Activated T-helper 2 cell treated with anti-CD3 and anti-CD28 coated beads, Interferon-gamma antibody, Interleukin-2, Interleukin-4, amounts not matched to agents 10 μg/mL and 5 μg/mL and 100 μg/mL, durations not matched to agents 14 hours and 24 hours and 36 hours (primary cell): Measurements from ENCODE around the gene SLC17A9. TPM values are rescaled to one million over a fixed set of nuclear protein-coding genes. Genes with fewer than 3 reads are reported as not detected.
"Not testable (repeated sequence)": the region's sequence is repeated elsewhere in the genome, so short reads cannot be mapped to it uniquely, and the experiment has no call there.

ENCODE experiments used
- DNase-seq: peaks from one replicate; pipeline ENCODE4 v3.0.0; 2021; ENCODE audit warnings: low spot score
- H3K27ac Mint-ChIP-seq: one replicate; pipeline ENCODE4 v1.8.0; 2021; ENCODE audit warnings: mixed read lengths
- H3K27me3 Mint-ChIP-seq: one replicate; pipeline ENCODE4 v1.8.0; 2021; ENCODE audit warnings: low read depth, mixed read lengths
- H3K36me3 Mint-ChIP-seq: one replicate; pipeline ENCODE4 v1.8.0; 2021; ENCODE audit warnings: low read depth, mixed read lengths
- H3K4me1 Mint-ChIP-seq: one replicate; pipeline ENCODE4 v1.8.0; 2021; ENCODE audit warnings: low read depth, mixed read lengths
- H3K4me3 Mint-ChIP-seq: one replicate; pipeline ENCODE4 v1.8.0; 2021; ENCODE audit warnings: low read depth, mild to moderate bottlenecking, moderate library complexity, mixed read lengths
- H3K9me3 Mint-ChIP-seq: one replicate; pipeline ENCODE4 v1.8.0; 2021; ENCODE audit warnings: mixed read lengths
- intact Hi-C: fragments of 100-400 bp; cut with micrococcal nuclease; formaldehyde crosslinking; loops from one replicate; pipeline ENCODE4 v1.15.1; 2023
- total RNA-seq: library from RNA; stranded (reverse); gene quantifications from 2 replicates; pipeline ENCODE4 v1.2.3, GENCODE V29; 2022

SLC17A9 gene
- total RNA-seq, 1 donor from 2014 or later: 21.4 TPM

DNA sequence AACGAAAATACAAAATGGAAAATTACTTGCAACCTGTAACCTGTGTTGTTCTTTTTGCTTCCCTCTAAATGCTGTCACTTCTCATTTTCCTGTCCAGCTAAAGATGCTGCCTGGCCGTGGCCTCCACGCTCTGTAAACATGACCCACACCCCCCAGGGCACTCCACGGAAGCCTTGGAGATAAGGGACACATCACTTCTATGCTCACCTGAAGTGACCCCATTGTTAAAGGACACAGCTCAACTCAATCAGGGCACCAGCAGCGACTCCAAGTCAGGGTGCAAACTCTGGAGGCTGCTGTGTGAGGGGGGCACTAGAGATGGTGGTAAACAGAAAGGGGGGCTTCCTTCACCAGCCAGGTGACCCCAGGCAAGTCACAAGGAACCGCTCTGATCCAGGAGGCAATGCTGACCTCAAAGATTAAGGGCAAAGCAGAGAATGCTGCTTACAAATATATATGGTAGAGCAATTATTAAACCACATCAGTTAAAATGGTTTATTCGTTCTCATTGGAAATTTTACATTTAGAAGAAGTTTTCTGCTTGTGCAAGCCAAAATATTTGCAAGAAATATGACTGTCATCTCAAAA lies 39.4 kb upstream of the SLC17A9 start:
- no peak for DNase-seq
- H3K27ac Mint-ChIP-seq: no peak overlapping the region
- peaks cover 32% of the 10 kb centered on the region for H3K4me1 Mint-ChIP-seq
- peaks cover 66% of the 10 kb centered on the region for H3K36me3 Mint-ChIP-seq
- no peak overlapping the region for H3K4me3 Mint-ChIP-seq
- H3K9me3 Mint-ChIP-seq: no peaks in the 10 kb centered on the region
- intact Hi-C loops: no loop called here
- no peaks in the 10 kb centered on the region for H3K27me3 Mint-ChIP-seq

DNA sequence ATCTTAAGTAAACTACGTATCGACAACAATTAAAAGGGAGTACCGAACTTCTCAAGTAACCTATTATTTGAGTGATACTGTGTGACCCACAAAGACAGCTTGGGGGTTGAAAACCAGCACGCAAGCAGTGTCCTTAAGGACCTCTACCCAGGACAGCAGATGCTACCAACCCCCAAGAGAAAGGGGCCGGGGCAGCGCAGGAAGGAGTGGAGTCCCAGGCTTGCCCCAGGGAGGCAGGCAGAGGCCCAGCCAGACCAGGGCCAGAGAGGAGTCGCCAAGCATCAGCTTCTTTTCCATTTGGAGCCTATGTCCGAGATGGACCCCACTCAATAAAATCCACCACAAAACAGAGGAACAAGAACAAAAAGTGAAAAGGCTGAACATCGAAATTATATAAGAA lies 38.1 kb upstream of the SLC17A9 start:
- Mint-ChIP-seq H3K9me3 (no peaks in the 10 kb centered on the region), H3K4me1 (peaks cover 43% of the 10 kb centered on the region), H3K27me3 (no peaks in the 10 kb centered on the region), H3K27ac (peak overlapping the region; percentile 28), H3K36me3 (peaks cover 58% of the 10 kb centered on the region), H3K4me3 (no peak overlapping the region)
- intact Hi-C loops: no loop called here
- no peak for DNase-seq

DNA sequence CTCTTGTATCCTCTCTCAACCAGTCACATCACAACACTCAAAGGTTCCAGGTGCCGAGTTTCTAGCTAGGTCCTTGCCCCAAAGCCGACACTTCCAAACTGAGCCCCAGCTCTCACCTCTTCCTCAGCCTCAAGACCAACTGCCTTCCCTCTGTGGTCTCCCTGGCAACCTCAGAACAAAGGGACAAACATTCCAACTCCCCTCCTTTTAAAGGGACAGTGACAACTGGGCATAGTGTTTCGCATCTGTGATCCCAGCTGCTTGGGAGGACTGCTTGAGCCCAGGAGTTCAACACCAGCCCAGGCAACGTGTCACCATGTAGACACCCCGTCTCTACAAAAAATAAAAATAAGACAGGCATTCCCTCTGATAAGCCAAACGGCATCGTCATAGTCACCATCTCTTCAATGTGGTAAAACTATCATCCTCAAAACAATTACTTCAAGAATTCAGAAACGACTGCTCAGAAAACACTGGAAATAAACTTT lies 37.5 kb upstream of the SLC17A9 start:
- Mint-ChIP-seq H3K36me3 (peaks cover 53% of the 10 kb centered on the region), H3K27me3 (no peaks in the 10 kb centered on the region), H3K27ac (peak overlapping the region; percentile 67), H3K4me3 (peak overlapping the region; percentile 15), H3K4me1 (peaks cover 49% of the 10 kb centered on the region), H3K9me3 (no peaks in the 10 kb centered on the region)
- no peak for DNase-seq
- intact Hi-C loops: no loop called here

DNA sequence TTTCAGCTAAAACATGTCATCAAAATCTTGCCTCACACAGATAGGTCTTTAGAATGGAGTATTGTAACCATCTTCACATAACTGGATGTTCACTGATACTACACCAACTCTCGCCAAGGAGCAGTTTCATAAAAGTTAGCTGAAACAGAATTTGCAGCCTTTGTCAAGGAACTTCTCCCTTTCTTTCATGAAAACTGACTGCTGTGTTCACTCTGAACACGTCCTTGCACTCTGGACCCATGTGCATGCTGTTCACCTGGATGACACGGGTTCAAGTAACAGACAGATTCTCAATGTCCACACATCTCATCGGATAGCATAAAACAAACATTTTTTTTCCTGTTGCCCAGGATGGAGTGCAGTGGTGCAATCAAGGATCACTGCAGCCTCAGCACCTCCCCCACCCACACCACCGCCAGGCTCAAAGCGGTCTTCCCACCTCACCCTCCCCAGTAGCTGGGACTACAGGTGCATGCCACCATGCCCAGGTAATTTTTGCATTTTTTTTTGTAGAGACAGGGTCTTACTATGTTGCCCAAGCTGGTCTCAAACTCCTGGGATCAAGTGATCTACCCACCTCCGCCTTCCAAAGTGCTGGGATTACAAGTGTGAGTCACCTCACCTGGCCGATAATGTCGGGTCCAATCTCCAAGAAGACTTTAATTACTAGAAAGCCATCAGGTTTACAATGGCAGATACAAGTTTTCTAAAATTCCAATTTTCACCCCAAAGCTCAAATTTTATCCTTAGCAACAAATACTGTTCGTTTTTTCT lies 35.6 kb upstream of the SLC17A9 start:
- intact Hi-C loops: no loop called here
- Mint-ChIP-seq H3K36me3 (peaks cover 40% of the 10 kb centered on the region), H3K9me3 (no peaks in the 10 kb centered on the region), H3K27me3 (no peaks in the 10 kb centered on the region), H3K27ac (peak overlapping the region; percentile 35), H3K4me1 (peaks cover 59% of the 10 kb centered on the region), H3K4me3 (peak overlapping the region; percentile 37)
- no peak for DNase-seq

DNA sequence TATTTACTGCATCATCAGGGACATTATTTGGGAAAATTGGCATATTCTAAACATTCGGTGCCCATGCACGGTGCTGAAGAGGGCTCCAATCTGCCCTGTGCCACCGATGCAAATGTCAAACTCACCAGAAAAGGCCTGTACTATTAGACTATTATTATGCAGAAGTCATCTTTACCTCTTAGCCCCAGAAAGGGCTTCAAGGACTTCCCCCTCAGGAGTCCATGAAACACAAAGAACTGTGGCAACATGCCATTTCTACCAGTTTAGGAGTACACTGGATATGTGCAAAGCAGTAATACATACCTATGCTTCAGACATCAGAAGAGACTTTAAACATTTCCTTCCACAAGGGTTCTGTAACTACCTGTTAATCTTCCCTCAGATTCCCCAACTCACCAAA lies 34.8 kb upstream of the SLC17A9 start:
- intact Hi-C loops: loop anchor here (2.0 kb wide), 1 partner anchor 19 kb away; no protein-coding TSS in a partner anchor
- peak overlapping the region; percentile 84 for H3K27ac Mint-ChIP-seq

DNA sequence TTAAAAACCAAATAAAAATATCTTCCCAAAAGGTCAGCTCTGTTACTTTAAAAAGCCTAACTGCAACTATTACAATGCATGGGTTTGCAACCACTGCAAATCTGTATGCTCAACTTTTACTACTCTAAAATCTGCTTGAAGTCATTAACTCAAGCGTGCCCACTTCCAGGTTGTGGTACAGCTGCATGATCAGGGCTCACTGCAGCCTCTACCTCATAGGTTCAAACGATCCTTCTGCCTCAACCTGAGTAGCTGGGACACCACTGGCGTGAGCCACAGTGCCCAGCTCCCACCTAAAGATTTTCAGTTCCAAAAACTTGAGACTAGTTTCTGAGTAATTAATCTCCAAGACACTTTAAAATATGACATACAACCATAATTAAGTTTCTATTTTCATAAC lies 34.4 kb upstream of the SLC17A9 start:
- intact Hi-C loops: loop anchor here (2.0 kb wide), 1 partner anchor 19 kb away; no protein-coding TSS in a partner anchor
- H3K36me3 Mint-ChIP-seq: peaks cover 36% of the 10 kb centered on the region
- no peaks in the 10 kb centered on the region for H3K9me3 Mint-ChIP-seq
- H3K27ac Mint-ChIP-seq: peak overlapping the region; percentile 84
- peak overlapping the region; percentile 66 for H3K4me3 Mint-ChIP-seq
- H3K4me1 Mint-ChIP-seq: peaks cover 67% of the 10 kb centered on the region
- H3K27me3 Mint-ChIP-seq: no peaks in the 10 kb centered on the region
- no peak for DNase-seq

More for the DNA sequence above, 34.8 kb upstream of the SLC17A9 start:
- H3K27me3 Mint-ChIP-seq: no peaks in the 10 kb centered on the region
- peak overlapping the region; percentile 66 for H3K4me3 Mint-ChIP-seq
- peaks cover 38% of the 10 kb centered on the region for H3K36me3 Mint-ChIP-seq
- DNase-seq: no peak
- H3K4me1 Mint-ChIP-seq: peaks cover 65% of the 10 kb centered on the region
- H3K9me3 Mint-ChIP-seq: no peaks in the 10 kb centered on the region

DNA sequence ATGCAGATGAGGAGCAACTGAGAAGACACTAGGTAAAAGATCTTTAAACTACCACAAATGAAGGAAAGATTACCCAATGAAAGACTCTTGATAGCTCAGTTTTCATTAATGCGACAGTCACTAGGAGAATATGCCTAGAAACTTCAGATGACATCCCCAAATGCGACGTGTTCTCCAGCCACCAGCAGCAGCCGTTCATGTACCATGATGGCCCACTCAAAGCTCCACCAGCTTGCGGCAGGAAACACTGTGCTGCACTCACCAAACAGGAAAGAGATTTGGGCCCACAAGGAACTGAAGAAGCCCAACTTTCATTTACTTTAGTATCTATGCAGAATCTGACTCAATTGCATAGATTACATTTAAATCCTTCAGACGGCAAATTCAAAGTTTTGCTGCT lies 33.7 kb upstream of the SLC17A9 start:
- Mint-ChIP-seq H3K4me1 (peaks cover 67% of the 10 kb centered on the region), H3K27me3 (no peaks in the 10 kb centered on the region), H3K4me3 (peak overlapping the region; percentile 66), H3K36me3 (peaks cover 31% of the 10 kb centered on the region), H3K27ac (peak overlapping the region; percentile 84), H3K9me3 (no peaks in the 10 kb centered on the region)
- peak; percentile 54 for DNase-seq
- intact Hi-C loops: loop anchor here (2.0 kb wide), 1 partner anchor 18 kb away; no protein-coding TSS in a partner anchor

DNA sequence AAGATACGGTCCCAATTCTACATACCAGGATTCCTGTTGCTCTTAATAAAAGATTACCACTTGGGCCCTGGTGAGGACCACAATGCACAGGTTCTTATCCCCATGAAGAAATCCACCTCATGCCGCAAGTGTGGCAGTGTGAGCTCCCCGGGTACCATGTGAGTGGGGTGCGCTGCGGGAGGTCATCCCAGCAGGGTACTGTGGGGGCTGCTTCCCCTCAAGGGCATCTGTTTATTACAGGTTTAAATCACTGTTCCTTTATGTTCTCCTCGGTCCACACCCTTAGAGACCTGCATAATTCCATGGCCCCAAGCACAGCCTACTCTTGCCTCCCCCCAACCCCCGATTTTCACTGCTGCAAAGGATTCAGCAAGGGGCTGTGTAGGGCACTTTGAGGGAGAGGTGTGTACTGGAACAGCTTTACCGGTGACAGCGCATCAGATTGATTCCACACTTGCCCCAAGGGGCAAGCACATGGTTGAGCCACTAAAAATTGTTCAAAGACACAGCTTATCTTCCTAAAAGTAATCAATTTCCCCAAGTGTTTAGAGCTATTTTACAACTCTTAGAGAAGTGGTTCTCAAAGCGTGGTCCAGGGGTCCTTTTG lies 32.4 kb upstream of the SLC17A9 start:
- Mint-ChIP-seq H3K27ac (peak overlapping the region; percentile 84), H3K9me3 (no peaks in the 10 kb centered on the region)

DNA sequence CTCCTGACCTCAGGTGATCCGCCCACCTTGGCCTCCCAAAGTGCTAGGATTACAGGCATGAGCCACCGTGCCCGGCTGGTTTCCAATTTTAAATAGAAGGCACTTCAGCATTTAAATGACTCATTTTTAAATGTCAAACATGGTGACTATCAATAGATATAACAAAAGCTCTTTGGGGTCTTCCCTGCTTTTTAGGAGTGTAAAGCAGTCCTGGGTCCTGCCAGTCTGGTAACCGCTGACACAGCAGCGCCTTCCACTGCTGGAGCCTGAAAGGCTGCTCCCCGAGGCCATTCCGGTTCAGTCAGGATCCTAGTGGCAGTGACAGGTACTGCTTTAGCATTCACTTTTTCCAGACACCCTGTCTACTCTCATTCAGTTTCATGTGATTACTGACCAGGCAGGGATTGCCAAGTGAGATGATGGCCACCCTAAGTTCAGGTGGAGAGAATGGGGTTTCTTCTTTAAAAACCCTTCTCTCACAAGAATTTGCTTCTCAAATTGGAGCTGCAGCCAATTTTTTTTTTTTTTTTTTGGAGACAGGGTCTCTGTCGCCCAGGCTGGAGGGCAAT lies 31.3 kb upstream of the SLC17A9 start:
- H3K9me3 Mint-ChIP-seq: no peaks in the 10 kb centered on the region
- no peaks in the 10 kb centered on the region for H3K27me3 Mint-ChIP-seq
- intact Hi-C loops: loop anchor here (1.0 kb wide), 1 partner anchor 21 kb away; no protein-coding TSS in a partner anchor
- DNase-seq: peak; percentile 45
- H3K36me3 Mint-ChIP-seq: peaks cover 41% of the 10 kb centered on the region
- H3K27ac Mint-ChIP-seq: peak overlapping the region; percentile 86
- peaks cover 65% of the 10 kb centered on the region for H3K4me1 Mint-ChIP-seq
- H3K4me3 Mint-ChIP-seq: peak overlapping the region; percentile 61

More for the DNA sequence above, 32.4 kb upstream of the SLC17A9 start:
- no peak for DNase-seq
- intact Hi-C loops: no loop called here
- Mint-ChIP-seq H3K4me1 (peaks cover 71% of the 10 kb centered on the region), H3K27me3 (no peaks in the 10 kb centered on the region), H3K4me3 (peak overlapping the region; percentile 66), H3K36me3 (peaks cover 36% of the 10 kb centered on the region)

DNA sequence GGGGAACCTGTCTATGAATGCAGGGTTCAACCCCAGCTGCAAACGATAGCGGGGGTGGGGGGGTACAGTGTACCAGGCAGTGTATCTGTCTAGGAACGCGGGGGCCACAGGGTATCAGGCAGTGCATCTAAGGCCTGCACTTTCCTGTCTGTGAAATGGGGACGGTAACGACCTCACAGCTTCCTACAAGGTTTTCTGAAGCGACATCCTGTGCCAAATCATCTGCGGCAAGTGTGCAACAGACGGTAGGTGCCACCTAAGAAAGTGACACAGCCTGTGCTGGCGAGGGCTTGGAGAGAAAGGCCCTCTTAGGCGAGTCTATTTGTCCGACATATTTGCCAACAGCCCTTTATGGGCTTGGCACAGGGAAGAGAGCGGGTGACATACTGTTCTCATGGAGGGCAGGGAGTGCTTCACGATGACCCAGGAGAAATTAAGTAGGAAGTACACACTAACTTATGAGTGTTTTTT lies 30.0 kb upstream of the SLC17A9 start:
- Mint-ChIP-seq H3K27ac (peak overlapping the region; percentile 86), H3K9me3 (no peaks in the 10 kb centered on the region), H3K36me3 (peaks cover 33% of the 10 kb centered on the region), H3K27me3 (no peaks in the 10 kb centered on the region), H3K4me1 (peaks cover 62% of the 10 kb centered on the region), H3K4me3 (peak overlapping the region; percentile 73)
- intact Hi-C loops: no loop called here
- DNase-seq: no peak

DNA sequence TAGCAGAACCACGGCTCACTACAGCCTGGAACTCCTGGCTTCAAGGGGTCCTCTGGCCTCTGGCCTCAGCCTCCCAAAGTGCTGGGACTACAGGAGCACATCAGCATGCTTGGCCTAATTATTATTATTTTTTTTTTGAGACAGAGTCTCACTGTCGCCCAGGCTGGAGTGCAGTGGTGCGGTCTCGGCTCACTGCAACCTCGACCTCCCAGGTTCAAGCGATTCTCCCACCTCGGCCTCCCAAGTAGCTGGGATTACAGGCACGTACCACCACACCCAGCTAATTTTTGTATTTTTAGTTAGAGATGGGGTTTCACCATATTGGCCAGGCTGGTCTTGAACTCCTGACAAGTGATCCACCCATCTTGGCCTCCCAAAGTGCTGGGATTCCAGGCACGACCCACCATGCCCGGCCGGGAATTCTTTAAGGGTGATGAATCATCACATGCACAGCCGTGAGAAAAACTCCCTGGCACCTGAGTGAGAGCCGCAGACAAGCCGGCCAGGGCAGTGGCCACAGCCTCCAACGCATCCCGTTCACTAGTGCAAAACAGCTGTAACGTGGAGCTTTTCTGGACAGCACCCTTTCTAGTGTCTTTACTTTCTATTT lies 29.3 kb upstream of the SLC17A9 start:
- DNase-seq, H3K27me3 Mint-ChIP-seq, H3K9me3 Mint-ChIP-seq, intact Hi-C loops, H3K4me3 Mint-ChIP-seq: not testable (repeated sequence)
- peaks cover 61% of the 10 kb centered on the region for H3K4me1 Mint-ChIP-seq
- H3K27ac Mint-ChIP-seq: peak overlapping the region; percentile 86
- peaks cover 30% of the 10 kb centered on the region for H3K36me3 Mint-ChIP-seq
